Measurements from ENCODE around the gene GAGE10. TPM values are rescaled to one million over a fixed set of nuclear protein-coding genes. Genes with fewer than 3 reads are reported as not detected.
A peak's percentile ranks its signal among the peaks of the same experiment; 100 is the strongest.
"Not testable (repeated sequence)": the region's sequence is repeated elsewhere in the genome, so short reads cannot be mapped to it uniquely, and the experiment has no call there.

GAGE10 gene
- total RNA-seq, 1 experiment from 2014 or later, result not detected

- H3K4me3 ChIP-seq (ENCODE audit: low read depth, low read length); H3K36me3 ChIP-seq (ENCODE audit: control insufficient read depth, insufficient read depth, low read length); CTCF ChIA-PET; BruUV-seq (replicated peaks); H3K36me3 Mint-ChIP-seq (ENCODE audit: insufficient read depth, unreplicated experiment); H3K4me3 Mint-ChIP-seq (ENCODE audit: unreplicated experiment); H3K27ac Mint-ChIP-seq (ENCODE audit: unreplicated experiment); H3K27me3 Mint-ChIP-seq (ENCODE audit: insufficient read depth, unreplicated experiment); H3K4me1 Mint-ChIP-seq (ENCODE audit: low read depth, unreplicated experiment); DNase-seq; POLR2A ChIA-PET; H3K9me3 ChIP-seq; H3K9me3 Mint-ChIP-seq (ENCODE audit: unreplicated experiment); intact Hi-C loops (cut with micrococcal nuclease; ENCODE audit: unreplicated experiment); H3K4me1 ChIP-seq; H3K27me3 ChIP-seq (replicated peaks; ENCODE audit: control insufficient read depth, insufficient read depth, low read length): not testable (repeated sequence)
These were observed 38.0 kb downstream of the GAGE10 start for GRCh38 chrX:49341449-49341848.

- H3K4me1 ChIP-seq; intact Hi-C loops (cut with micrococcal nuclease; ENCODE audit: unreplicated experiment); H3K36me3 Mint-ChIP-seq (ENCODE audit: insufficient read depth, unreplicated experiment); H3K36me3 ChIP-seq (ENCODE audit: control insufficient read depth, insufficient read depth, low read length); POLR2A ChIA-PET; BruUV-seq (replicated peaks); CTCF ChIA-PET; H3K27me3 Mint-ChIP-seq (ENCODE audit: insufficient read depth, unreplicated experiment); H3K4me3 ChIP-seq (ENCODE audit: low read depth, low read length); H3K27ac Mint-ChIP-seq (ENCODE audit: unreplicated experiment); H3K27me3 ChIP-seq (replicated peaks; ENCODE audit: control insufficient read depth, insufficient read depth, low read length); H3K4me3 Mint-ChIP-seq (ENCODE audit: unreplicated experiment); H3K9me3 ChIP-seq; H3K9me3 Mint-ChIP-seq (ENCODE audit: unreplicated experiment); H3K4me1 Mint-ChIP-seq (ENCODE audit: low read depth, unreplicated experiment): not testable (repeated sequence)
- peak in 1 of 2 experiments; percentile 2 for DNase-seq
These were observed 41.2 kb downstream of the GAGE10 start for GRCh38 chrX:49344496-49345175.

- H3K4me1 Mint-ChIP-seq (ENCODE audit: low read depth, unreplicated experiment); H3K27me3 ChIP-seq (replicated peaks; ENCODE audit: control insufficient read depth, insufficient read depth, low read length); H3K27me3 Mint-ChIP-seq (ENCODE audit: insufficient read depth, unreplicated experiment); H3K4me3 Mint-ChIP-seq (ENCODE audit: unreplicated experiment); H3K9me3 ChIP-seq; H3K9me3 Mint-ChIP-seq (ENCODE audit: unreplicated experiment); H3K4me1 ChIP-seq; intact Hi-C loops (cut with micrococcal nuclease; ENCODE audit: unreplicated experiment); H3K27ac Mint-ChIP-seq (ENCODE audit: unreplicated experiment); POLR2A ChIA-PET; CTCF ChIA-PET; BruUV-seq (replicated peaks); H3K36me3 Mint-ChIP-seq (ENCODE audit: insufficient read depth, unreplicated experiment); H3K36me3 ChIP-seq (ENCODE audit: control insufficient read depth, insufficient read depth, low read length); H3K4me3 ChIP-seq (ENCODE audit: low read depth, low read length): not testable (repeated sequence)
- DNase-seq, result peak in 1 of 2 experiments; percentile 3
These were observed 42.0 kb downstream of the GAGE10 start for GRCh38 chrX:49345402-49345801.

GRCh38 chrX:49346150-49346549 is 42.7 kb downstream of the GAGE10 start:
- H3K36me3 Mint-ChIP-seq (ENCODE audit: insufficient read depth, unreplicated experiment); intact Hi-C loops (cut with micrococcal nuclease; ENCODE audit: unreplicated experiment); H3K27ac Mint-ChIP-seq (ENCODE audit: unreplicated experiment); H3K27me3 Mint-ChIP-seq (ENCODE audit: insufficient read depth, unreplicated experiment); H3K4me1 Mint-ChIP-seq (ENCODE audit: low read depth, unreplicated experiment); H3K4me3 ChIP-seq (ENCODE audit: low read depth, low read length); CTCF ChIA-PET; H3K4me1 ChIP-seq; H3K27me3 ChIP-seq (replicated peaks; ENCODE audit: control insufficient read depth, insufficient read depth, low read length); POLR2A ChIA-PET; H3K9me3 Mint-ChIP-seq (ENCODE audit: unreplicated experiment); H3K36me3 ChIP-seq (ENCODE audit: control insufficient read depth, insufficient read depth, low read length); BruUV-seq (replicated peaks); H3K9me3 ChIP-seq; H3K4me3 Mint-ChIP-seq (ENCODE audit: unreplicated experiment): not testable (repeated sequence)
- DNase-seq, result peak in 1 of 2 experiments; percentile 14

Other genes starting within 250 kb of the GAGE10 start
- gene CCDC120, start 244.6 kb upstream of the GAGE10 start, total RNA-seq (2022), result 16.7 and 17.6 TPM in 2 replicates
- 3.2 and 5.4 TPM in 2 replicates for gene PRAF2, start 229.6 kb upstream of the GAGE10 start, total RNA-seq (2022)
- gene WDR45, start 223.8 kb upstream of the GAGE10 start, total RNA-seq (2022), result 26.7 and 28.6 TPM in 2 replicates
- gene GPKOW, start 179.9 kb upstream of the GAGE10 start, total RNA-seq (2022), result 25.4 and 25.6 TPM in 2 replicates
- 1.5 and 2.1 TPM in 2 replicates for gene MAGIX, start 140.9 kb upstream of the GAGE10 start, total RNA-seq (2022)
- 54.2 and 73.9 TPM in 2 replicates for gene PLP2, start 131.7 kb upstream of the GAGE10 start, total RNA-seq (2022)
- 8.4 and 10.9 TPM in 2 replicates for gene PRICKLE3, start 117.3 kb upstream of the GAGE10 start, total RNA-seq (2022)
- 18.3 and 23.3 TPM in 2 replicates for gene SYP, start 103.5 kb upstream of the GAGE10 start, total RNA-seq (2022)
- 0.05 and 0.09 TPM in 2 replicates for gene CACNA1F, start 70.3 kb upstream of the GAGE10 start, total RNA-seq (2022)
- 16.7 and 17.4 TPM in 2 replicates for gene CCDC22, start 68.2 kb upstream of the GAGE10 start, total RNA-seq (2022)
- gene FOXP3, start 38.9 kb upstream of the GAGE10 start, total RNA-seq (2022), result 0.84 and 0.88 TPM in 2 replicates
- gene PPP1R3F, start 33.9 kb upstream of the GAGE10 start, total RNA-seq (2022), result 3.9 and 4.3 TPM in 2 replicates
- gene GAGE12J, start 18.4 kb downstream of the GAGE10 start, total RNA-seq (2022), result not detected in 2 replicates
- not detected in 2 replicates for gene GAGE13, start 27.9 kb downstream of the GAGE10 start, total RNA-seq (2022)
- gene GAGE12C, start 228.5 kb downstream of the GAGE10 start, total RNA-seq (2022), result not detected in 2 replicates
- not detected in 2 replicates for gene GAGE12D, start 238.1 kb downstream of the GAGE10 start, total RNA-seq (2022)
- gene GAGE12E, start 247.6 kb downstream of the GAGE10 start, total RNA-seq (2022), result not detected in 2 replicates